Measurements from ENCODE around the gene COLGALT1. TPM values are rescaled to one million over a fixed set of nuclear protein-coding genes. Genes with fewer than 3 reads are reported as not detected.

The COLGALT1 gene
- total and polyA plus RNA-seq, 2 experiments from 2014 or later, result 18.2 to 63.4 TPM

DNA sequence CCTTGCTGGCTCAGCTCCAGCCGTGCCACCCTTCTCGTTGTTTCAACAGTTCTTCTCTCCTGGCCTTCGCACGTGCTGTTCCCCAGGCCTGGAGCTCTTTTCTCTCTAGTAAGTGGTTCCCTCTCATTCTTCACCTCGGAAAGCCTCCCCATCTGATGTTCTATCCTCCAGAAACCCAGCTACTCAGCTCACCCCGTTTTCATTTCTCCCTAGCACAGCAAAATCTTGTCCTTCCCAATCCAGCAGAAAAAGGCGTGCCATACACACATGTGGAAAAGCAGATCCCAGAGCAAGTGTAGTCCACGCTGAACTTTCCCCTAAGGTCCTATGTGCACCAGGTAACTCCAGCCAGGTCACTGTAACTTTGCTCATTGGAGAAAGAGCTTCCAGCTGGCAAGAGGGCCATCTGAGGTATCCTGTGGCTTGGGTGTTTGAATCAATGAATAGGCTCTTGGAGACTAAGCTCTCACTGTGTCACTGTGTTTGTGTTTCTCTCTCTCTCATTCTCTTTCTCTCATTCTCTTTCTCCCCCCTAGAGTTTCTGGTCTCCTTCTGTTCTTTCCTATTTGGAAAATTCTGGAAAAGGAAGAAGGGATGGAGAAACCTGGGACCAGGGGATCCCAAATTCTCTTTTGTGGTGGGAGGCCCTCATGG, 49.0 kb downstream of the COLGALT1 start:
- Histone ChIP-seq H2AFZ (no peak overlapping the region), H3K4me1 (ENCODE audit: insufficient read depth) (peaks cover 11% of the 10 kb centered on the region; the same call in 1 of the 2 replicates), H3F3A (replicated peaks; ENCODE audit: low read depth) (peaks cover 15% of the 10 kb centered on the region), H3K36me3 (ENCODE audit: insufficient read depth) (no peaks in the 10 kb centered on the region; the same call in 1 of the 2 replicates), H3K9me2 (ENCODE audit: insufficient read depth) (no peaks in the 10 kb centered on the region), H3K27ac (ENCODE audit: low read depth) (no peak overlapping the region), H3K4me3 (no peak overlapping the region), H3K4me2 (no peak overlapping the region), H3K79me2 (replicated peaks; ENCODE audit: insufficient read depth) (no peaks in the 10 kb centered on the region), H3K27me3 (ENCODE audit: insufficient read depth) (peaks cover 6% of the 10 kb centered on the region; the same call in 1 of the 2 replicates), H4K20me1 (replicated peaks; ENCODE audit: insufficient read depth) (no peaks in the 10 kb centered on the region)
- H3K4me3 Mint-ChIP-seq, result no peak overlapping the region
- peaks cover 4% of the 10 kb centered on the region; the same call in 2 of the 3 replicates for H3K9me3 Mint-ChIP-seq
- DNase-seq (ENCODE audit: low spot score) (no peak), ATAC-seq (no peak)
- no peak overlapping the region for H3K27ac Mint-ChIP-seq
- H3K27me3 Mint-ChIP-seq (ENCODE audit: insufficient read depth, low read depth, poor library complexity), result peaks cover 34% of the 10 kb centered on the region
- peaks cover 20% of the 10 kb centered on the region for H3K4me1 Mint-ChIP-seq
- TF ChIP-seq EZH2phosphoT487 (IDR thresholded peaks at IDR 0.05; ENCODE audit: unreplicated experiment), result no peak
- TF ChIP-seq, protein P1, sequence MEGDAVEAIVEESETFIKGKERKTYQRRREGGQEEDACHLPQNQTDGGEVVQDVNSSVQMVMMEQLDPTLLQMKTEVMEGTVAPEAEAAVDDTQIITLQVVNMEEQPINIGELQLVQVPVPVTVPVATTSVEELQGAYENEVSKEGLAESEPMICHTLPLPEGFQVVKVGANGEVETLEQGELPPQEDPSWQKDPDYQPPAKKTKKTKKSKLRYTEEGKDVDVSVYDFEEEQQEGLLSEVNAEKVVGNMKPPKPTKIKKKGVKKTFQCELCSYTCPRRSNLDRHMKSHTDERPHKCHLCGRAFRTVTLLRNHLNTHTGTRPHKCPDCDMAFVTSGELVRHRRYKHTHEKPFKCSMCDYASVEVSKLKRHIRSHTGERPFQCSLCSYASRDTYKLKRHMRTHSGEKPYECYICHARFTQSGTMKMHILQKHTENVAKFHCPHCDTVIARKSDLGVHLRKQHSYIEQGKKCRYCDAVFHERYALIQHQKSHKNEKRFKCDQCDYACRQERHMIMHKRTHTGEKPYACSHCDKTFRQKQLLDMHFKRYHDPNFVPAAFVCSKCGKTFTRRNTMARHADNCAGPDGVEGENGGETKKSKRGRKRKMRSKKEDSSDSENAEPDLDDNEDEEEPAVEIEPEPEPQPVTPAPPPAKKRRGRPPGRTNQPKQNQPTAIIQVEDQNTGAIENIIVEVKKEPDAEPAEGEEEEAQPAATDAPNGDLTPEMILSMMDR (conservative IDR thresholded peaks at IDR 0.05; ENCODE audit: low read depth in 2 of 2), result no peak
- TF ChIP-seq ZNF462 (CRISPR knock-in tag; IDR thresholded peaks at IDR 0.05), result no peak
- TF ChIP-seq POLR2AphosphoS5 (IDR thresholded peaks at IDR 0.05; ENCODE audit: low read depth), result no peak
- TF ChIP-seq, protein P2, sequence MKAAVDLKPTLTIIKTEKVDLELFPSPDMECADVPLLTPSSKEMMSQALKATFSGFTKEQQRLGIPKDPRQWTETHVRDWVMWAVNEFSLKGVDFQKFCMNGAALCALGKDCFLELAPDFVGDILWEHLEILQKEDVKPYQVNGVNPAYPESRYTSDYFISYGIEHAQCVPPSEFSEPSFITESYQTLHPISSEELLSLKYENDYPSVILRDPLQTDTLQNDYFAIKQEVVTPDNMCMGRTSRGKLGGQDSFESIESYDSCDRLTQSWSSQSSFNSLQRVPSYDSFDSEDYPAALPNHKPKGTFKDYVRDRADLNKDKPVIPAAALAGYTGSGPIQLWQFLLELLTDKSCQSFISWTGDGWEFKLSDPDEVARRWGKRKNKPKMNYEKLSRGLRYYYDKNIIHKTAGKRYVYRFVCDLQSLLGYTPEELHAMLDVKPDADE (IDR thresholded peaks at IDR 0.05), result no peak
- TF ChIP-seq ZNF331 (CRISPR knock-in tag; IDR thresholded peaks at IDR 0.05; ENCODE audit: low read depth), result no peak
- no peak for TF ChIP-seq EZH2 (IDR thresholded peaks at IDR 0.05; ENCODE audit: low read depth, unreplicated experiment)
- TF ChIP-seq ZNF114 (CRISPR knock-in tag; IDR thresholded peaks at IDR 0.05), result no peak
- TF ChIP-seq STAT1 (IDR thresholded peaks at IDR 0.05; ENCODE audit: unreplicated experiment), result no peak
- TF ChIP-seq CREB1 (CRISPR knock-in tag; IDR thresholded peaks at IDR 0.05; ENCODE audit: low read depth), result no peak
- peaks cover 20% of the 10 kb centered on the region for H3K36me3 Mint-ChIP-seq (ENCODE audit: low read depth)
